ENCODE measurements around the gene AXIN2.

- TF ChIP-seq POLR2A (IDR thresholded peaks at IDR 0.05) (no peak), POLR2AphosphoS5 (IDR thresholded peaks at IDR 0.05) (no peak), EP300 (IDR thresholded peaks at IDR 0.05) (no peak)
- TF ChIP-seq, protein P1, sequence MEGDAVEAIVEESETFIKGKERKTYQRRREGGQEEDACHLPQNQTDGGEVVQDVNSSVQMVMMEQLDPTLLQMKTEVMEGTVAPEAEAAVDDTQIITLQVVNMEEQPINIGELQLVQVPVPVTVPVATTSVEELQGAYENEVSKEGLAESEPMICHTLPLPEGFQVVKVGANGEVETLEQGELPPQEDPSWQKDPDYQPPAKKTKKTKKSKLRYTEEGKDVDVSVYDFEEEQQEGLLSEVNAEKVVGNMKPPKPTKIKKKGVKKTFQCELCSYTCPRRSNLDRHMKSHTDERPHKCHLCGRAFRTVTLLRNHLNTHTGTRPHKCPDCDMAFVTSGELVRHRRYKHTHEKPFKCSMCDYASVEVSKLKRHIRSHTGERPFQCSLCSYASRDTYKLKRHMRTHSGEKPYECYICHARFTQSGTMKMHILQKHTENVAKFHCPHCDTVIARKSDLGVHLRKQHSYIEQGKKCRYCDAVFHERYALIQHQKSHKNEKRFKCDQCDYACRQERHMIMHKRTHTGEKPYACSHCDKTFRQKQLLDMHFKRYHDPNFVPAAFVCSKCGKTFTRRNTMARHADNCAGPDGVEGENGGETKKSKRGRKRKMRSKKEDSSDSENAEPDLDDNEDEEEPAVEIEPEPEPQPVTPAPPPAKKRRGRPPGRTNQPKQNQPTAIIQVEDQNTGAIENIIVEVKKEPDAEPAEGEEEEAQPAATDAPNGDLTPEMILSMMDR (IDR thresholded peaks at IDR 0.05): no peak
These were observed 45.9 kb downstream of the AXIN2 start for GRCh38 chr17:65515512-65515911.
